Colonic mucosa (tissue), 4 donors: ENCODE measurements around the gene YY1. TPM values are rescaled to one million over a fixed set of nuclear protein-coding genes. Genes with fewer than 3 reads are reported as not detected.
A peak's percentile ranks its signal among the peaks of the same experiment; 100 is the strongest.
"Not testable (repeated sequence)": the region's sequence is repeated elsewhere in the genome, so short reads cannot be mapped to it uniquely, and the experiment has no call there.

Experiments used
- DNase-seq: peaks from one replicate; pipeline ENCODE4 v3.0.0-alpha.2; 2020
- H3K27ac ChIP-seq: fragments of 200-600 bp; one replicate; pipeline ENCODE4 v1.8.0; 2021
- H3K27me3 ChIP-seq: fragments of 200-600 bp; one replicate; pipeline ENCODE4 v1.8.0; 2021
- H3K36me3 ChIP-seq: fragments of 200-600 bp; one replicate; pipeline ENCODE4 v1.8.0; 2021
- H3K4me1 ChIP-seq: fragments of 200-600 bp; one replicate; pipeline ENCODE4 v1.8.0; 2021; ENCODE audit warnings: mild to moderate bottlenecking
- H3K4me3 ChIP-seq: fragments of 200-600 bp; one replicate; pipeline ENCODE4 v1.8.0; 2021
- H3K9ac ChIP-seq, 2 donors: one replicate each; pipeline ENCODE4 v1.7.0; 2013; ENCODE audit warnings: control low read depth in 2 of 2, low read depth in 2 of 2, low read length in 2 of 2
- H3K9me3 ChIP-seq: fragments of 200-600 bp; one replicate; pipeline ENCODE4 v1.8.0; 2021
- CTCF ChIP-seq: fragments of 200-600 bp; IDR thresholded peaks from one replicate; pipeline ENCODE4 v1.8.0; 2022; ENCODE audit warnings: antibody characterized with exemption, mild to moderate bottlenecking
- intact Hi-C: fragments of 100-400 bp; cut with DNase I; formaldehyde crosslinking; loops from one replicate; pipeline ENCODE4 v1.14.1; 2022
- total RNA-seq, 2 donors: library from RNA; stranded (reverse); fragmentation: NEBNext Ultra II Directional in 1 of 2; extraction: Animal tissue kit (Norgen Biotek cat#: 25700) in 1 of 2; gene quantifications; one replicate each; pipeline ENCODE4 v1.2.1, GENCODE V29; 2021
- donor health status: healthy.
- donor health status: DM: no; HTN: no; CAD: no.
- donor health status: DM: no; HTN: no; CAD: no.

Gene YY1
- total RNA-seq, 2 donors from 2014 or later, result 73.2 to 90.4 TPM

GRCh38 chr14:100307766-100308426 lies 69.0 kb downstream of the YY1 start:
- no peak for DNase-seq
- Histone ChIP-seq H3K9ac (peak overlapping the region; percentile 76 to 81), H3K27ac (no peak overlapping the region), H3K27me3 (no peaks in the 10 kb centered on the region), H3K9me3 (no peaks in the 10 kb centered on the region), H3K4me1 (peaks cover 6% of the 10 kb centered on the region), H3K4me3 (no peak overlapping the region), H3K36me3 (no peaks in the 10 kb centered on the region)
- no peak for TF ChIP-seq CTCF
- intact Hi-C loops, result no loop called here

DNA sequence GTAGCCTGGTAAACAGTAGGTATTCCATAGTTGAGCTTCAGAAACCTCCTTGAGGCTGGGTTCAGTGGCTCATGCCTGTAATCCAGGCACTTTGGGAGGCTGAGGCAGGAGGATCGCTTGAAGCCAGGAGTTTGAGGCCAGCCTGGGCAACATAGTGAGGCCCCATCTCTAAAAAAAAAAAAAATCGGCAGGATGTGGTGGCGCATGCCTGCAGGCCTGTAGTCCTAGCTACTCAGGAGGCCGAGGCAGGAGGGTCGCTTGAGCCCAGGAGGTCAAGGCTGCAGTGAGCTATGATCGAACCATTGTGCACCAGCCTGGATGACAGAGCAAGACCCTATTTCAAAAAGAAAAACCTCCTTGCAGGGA lies 69.5 kb downstream of the YY1 start:
- H3K4me3 ChIP-seq, H3K9me3 ChIP-seq, H3K4me1 ChIP-seq, DNase-seq, H3K36me3 ChIP-seq, intact Hi-C loops, H3K27ac ChIP-seq, H3K27me3 ChIP-seq, H3K9ac ChIP-seq: not testable (repeated sequence)

- intact Hi-C loops, result no loop called here
- no peak overlapping the region for H3K27ac ChIP-seq
- no peak for TF ChIP-seq CTCF
Measured at GRCh38 chr14:100309028-100309737, 70.2 kb downstream of the YY1 start.

DNA sequence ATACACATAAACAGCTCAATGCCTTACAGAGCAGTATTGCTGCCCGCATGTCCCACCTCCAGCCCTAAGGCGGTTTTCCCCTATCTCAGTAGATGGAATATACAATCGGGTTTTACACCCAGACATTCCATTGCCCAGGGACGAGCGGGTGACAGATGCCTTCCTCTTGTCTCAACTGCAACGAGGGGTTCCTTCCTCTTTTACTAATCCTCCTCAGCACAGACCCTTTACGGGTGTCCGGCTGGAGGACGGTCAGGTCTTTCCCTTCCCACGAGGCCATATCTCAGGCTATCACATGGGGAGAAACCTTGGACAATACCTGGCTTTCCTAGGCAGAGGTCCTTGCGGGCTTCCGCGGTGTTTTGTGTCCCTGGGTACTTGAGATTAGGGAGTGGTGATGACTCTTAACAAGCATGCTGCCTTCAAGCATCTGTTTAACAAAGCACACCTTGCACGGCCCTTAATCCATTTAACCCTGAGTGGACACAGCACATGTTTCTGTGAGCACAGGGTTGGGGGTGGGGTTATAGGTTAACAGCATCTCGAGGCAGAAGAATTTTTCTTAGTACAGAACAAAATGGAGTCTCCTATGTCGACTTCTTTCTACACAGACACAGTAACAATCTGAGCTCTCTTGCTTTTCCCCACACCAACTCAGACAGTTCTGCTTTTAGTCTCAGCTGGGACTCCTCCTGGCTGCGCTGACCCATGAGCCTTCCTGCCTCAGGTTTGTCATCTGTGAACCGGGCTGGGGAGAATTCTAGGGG lies 73.3 kb downstream of the YY1 start:
- DNase-seq, intact Hi-C loops, H3K9me3 ChIP-seq, H3K4me3 ChIP-seq, H3K9ac ChIP-seq, H3K27me3 ChIP-seq, H3K4me1 ChIP-seq, H3K36me3 ChIP-seq, H3K27ac ChIP-seq: not testable (repeated sequence)

More at GRCh38 chr14:100309028-100309737, 70.2 kb downstream of the YY1 start:
- no peak for DNase-seq
- no peaks in the 10 kb centered on the region for H3K27me3 ChIP-seq
- H3K4me1 ChIP-seq, result peaks cover 6% of the 10 kb centered on the region
- H3K9me3 ChIP-seq, result no peaks in the 10 kb centered on the region
- no peak overlapping the region for H3K4me3 ChIP-seq
- no peak overlapping the region for H3K9ac ChIP-seq
- H3K36me3 ChIP-seq, result no peaks in the 10 kb centered on the region

- intact Hi-C loops, result no loop called here
Measured at GRCh38 chr14:100312877-100313400, 74.0 kb downstream of the YY1 start.

More at GRCh38 chr14:100312877-100313400, 74.0 kb downstream of the YY1 start:
- Histone ChIP-seq H3K27me3 (no peaks in the 10 kb centered on the region), H3K27ac (no peak overlapping the region), H3K4me3 (no peak overlapping the region), H3K36me3 (no peaks in the 10 kb centered on the region), H3K4me1 (no peaks in the 10 kb centered on the region), H3K9me3 (no peaks in the 10 kb centered on the region), H3K9ac (no peak overlapping the region)
- no peak for TF ChIP-seq CTCF
- no peak for DNase-seq
